ENCODE data around the gene PLAAT5.

GRCh38 chr11:63507511-63507910 is 16.5 kb upstream of the PLAAT5 start:
- TF ChIP-seq POLR2A (IDR thresholded peaks at IDR 0.05) (no peak), CTCF (IDR thresholded peaks at IDR 0.05) (no peak)
